DND-41 (cell line): ENCODE measurements around the gene SCYL2.
"Not testable (repeated sequence)": the region's sequence is repeated elsewhere in the genome, so short reads cannot be mapped to it uniquely, and the experiment has no call there.

Experiments used
- CTCF ChIP-seq: IDR thresholded peaks from 2 replicates; pipeline ENCODE4 v1.5.1; 2012; ENCODE audit warnings: borderline replicate concordance, low read length, moderate library complexity, mild to moderate bottlenecking; ENCODE audit not compliant: poor library complexity, severe bottlenecking; ENCODE audit errors: extremely low read depth
- EZH2 ChIP-seq: IDR thresholded peaks from 3 replicates; pipeline ENCODE4 v1.6.1; 2012; ENCODE audit warnings: borderline replicate concordance, low read depth, mild to moderate bottlenecking, moderate library complexity, low read length, inconsistent platforms; ENCODE audit not compliant: severe bottlenecking

GRCh38 chr12:100342897-100343296 is 75.9 kb downstream of the SCYL2 start:
- TF ChIP-seq EZH2, CTCF: not testable (repeated sequence)
